Tibial artery (tissue), 4 donors: ENCODE data around the gene FBXO10.

Source experiments
- DNase-seq, 2 donors: peaks; one replicate each; pipeline ENCODE4 v3.0.0-alpha.2; 2019
- H3K27ac ChIP-seq, 2 donors: fragments of 200-600 bp; sonication (generic) in 1 of 2; 1 replicate in 1 of 2; 2 replicates in 1 of 2; pipeline ENCODE4 v1.5.1; 2018 to 2019; ENCODE audit warnings: mild to moderate bottlenecking in 1 of 2
- H3K27me3 ChIP-seq, 2 donors: fragments of 200-600 bp; sonication (generic) in 1 of 2; one replicate each; pipeline versions ENCODE4 v1.5.1 to v1.6.0; 2016 to 2019
- H3K36me3 ChIP-seq, 3 donors: fragments of 200-600 bp; sonication (generic) in 2 of 3; one replicate each; pipeline ENCODE4 v1.5.1; 2016 to 2019; ENCODE audit warnings: mild to moderate bottlenecking in 2 of 3
- H3K4me1 ChIP-seq, 4 donors: fragments of 200-600 bp; sonication (generic) in 2 of 4; 1 replicate in 3 of 4; 2 replicates in 1 of 4; pipeline ENCODE4 v1.5.1; 2016 to 2019
- H3K4me3 ChIP-seq, 2 donors: fragments of 200-600 bp; sonication (generic) in 1 of 2; 1 replicate in 1 of 2; 2 replicates in 1 of 2; pipeline ENCODE4 v1.5.1; 2018 to 2019; ENCODE audit warnings: mild to moderate bottlenecking in 2 of 2
- H3K9me3 ChIP-seq, 3 donors: fragments of 200-600 bp; sonication (generic) in 1 of 3; one replicate each; pipeline ENCODE4 v1.5.1; 2016 to 2019
- intact Hi-C: fragments of 100-400 bp; cut with DNase I; formaldehyde crosslinking; loops from one replicate; pipeline ENCODE4 v1.15.0; 2023; ENCODE audit warnings: low total_unique reads
- TF ChIP-seq, protein P1 (sequence below), 2 experiments: fragments of 200-600 bp in 1 of 2; fragments of 450-650 bp in 1 of 2; IDR thresholded peaks; one replicate each; pipeline ENCODE4 v1.5.1; 2017 to 2019; ENCODE audit warnings: antibody characterized with exemption in 2 of 2, mild to moderate bottlenecking in 1 of 2, moderate library complexity in 1 of 2

The FBXO10 gene

DNA sequence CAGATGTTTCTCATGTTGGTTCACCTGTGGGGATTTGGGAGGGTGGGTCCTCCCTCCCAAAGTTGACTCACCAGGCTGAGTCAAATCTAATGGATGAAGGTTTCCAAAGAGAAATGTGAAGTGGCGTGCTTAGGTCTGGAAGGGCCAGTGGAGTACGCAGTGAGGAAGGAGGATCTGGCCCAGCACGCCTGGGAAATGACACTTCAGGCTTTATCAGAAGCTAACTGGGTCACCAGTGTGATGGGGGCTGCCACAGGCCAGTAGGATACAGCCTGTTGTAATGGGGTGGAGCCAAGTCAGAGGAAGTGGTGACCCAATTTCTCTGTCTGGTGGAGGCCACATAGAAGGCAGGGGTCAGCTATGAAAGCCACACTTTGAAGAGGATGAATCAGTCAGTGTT, 72.4 kb downstream of the FBXO10 start:
- Histone ChIP-seq H3K27ac (no peak overlapping the region), H3K4me3 (no peak overlapping the region), H3K36me3 (peaks cover 43 to 93% (median 77%) of the 10 kb centered on the region in 3 donors), H3K27me3 (no peaks in the 10 kb centered on the region), H3K9me3 (no peaks in the 10 kb centered on the region), H3K4me1 (no peaks in the 10 kb centered on the region)
- TF ChIP-seq, protein P1, sequence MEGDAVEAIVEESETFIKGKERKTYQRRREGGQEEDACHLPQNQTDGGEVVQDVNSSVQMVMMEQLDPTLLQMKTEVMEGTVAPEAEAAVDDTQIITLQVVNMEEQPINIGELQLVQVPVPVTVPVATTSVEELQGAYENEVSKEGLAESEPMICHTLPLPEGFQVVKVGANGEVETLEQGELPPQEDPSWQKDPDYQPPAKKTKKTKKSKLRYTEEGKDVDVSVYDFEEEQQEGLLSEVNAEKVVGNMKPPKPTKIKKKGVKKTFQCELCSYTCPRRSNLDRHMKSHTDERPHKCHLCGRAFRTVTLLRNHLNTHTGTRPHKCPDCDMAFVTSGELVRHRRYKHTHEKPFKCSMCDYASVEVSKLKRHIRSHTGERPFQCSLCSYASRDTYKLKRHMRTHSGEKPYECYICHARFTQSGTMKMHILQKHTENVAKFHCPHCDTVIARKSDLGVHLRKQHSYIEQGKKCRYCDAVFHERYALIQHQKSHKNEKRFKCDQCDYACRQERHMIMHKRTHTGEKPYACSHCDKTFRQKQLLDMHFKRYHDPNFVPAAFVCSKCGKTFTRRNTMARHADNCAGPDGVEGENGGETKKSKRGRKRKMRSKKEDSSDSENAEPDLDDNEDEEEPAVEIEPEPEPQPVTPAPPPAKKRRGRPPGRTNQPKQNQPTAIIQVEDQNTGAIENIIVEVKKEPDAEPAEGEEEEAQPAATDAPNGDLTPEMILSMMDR (IDR thresholded peaks at IDR 0.05) = no peak
- intact Hi-C loops = no loop called here
- DNase-seq = no peak

DNA sequence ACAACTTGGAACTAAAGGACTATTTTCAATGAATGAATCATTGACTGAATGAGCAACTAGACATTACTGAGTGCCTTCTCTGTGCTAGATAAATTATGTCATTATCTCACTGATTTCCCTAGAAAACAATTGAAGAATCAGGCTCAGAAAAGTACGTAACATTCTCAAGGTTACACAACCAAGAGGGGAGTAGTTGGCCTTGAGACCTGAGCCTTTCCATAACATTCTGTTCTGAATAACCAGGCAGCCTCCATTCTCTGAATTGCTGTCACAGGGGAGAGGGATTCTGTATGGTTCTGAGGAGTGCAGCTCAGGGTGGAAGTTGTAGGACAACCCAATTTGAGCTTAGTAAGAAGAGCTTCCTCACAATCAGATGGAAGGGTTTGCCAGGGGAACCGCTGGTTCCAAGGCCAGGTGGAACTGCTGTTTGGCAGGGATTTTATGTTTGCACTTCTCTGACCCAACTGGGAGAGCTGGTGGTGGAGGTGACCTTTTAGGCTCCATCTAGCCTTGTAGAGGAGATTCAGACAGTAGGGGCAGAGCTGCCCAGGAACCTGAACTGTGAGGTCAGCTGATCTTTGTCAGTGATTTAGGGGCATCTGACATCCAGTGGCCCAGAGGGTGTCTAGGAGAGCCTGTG, 74.1 kb downstream of the FBXO10 start:
- Histone ChIP-seq H3K9me3 (no peaks in the 10 kb centered on the region), H3K36me3 (peaks cover 60 to 93% (median 78%) of the 10 kb centered on the region in 3 donors), H3K4me1 (no peaks in the 10 kb centered on the region), H3K27ac (no peak overlapping the region), H3K27me3 (no peaks in the 10 kb centered on the region), H3K4me3 (no peak overlapping the region)
- intact Hi-C loops = no loop called here
- TF ChIP-seq, protein P1 (IDR thresholded peaks at IDR 0.05) = no peak
- DNase-seq = no peak

DNA sequence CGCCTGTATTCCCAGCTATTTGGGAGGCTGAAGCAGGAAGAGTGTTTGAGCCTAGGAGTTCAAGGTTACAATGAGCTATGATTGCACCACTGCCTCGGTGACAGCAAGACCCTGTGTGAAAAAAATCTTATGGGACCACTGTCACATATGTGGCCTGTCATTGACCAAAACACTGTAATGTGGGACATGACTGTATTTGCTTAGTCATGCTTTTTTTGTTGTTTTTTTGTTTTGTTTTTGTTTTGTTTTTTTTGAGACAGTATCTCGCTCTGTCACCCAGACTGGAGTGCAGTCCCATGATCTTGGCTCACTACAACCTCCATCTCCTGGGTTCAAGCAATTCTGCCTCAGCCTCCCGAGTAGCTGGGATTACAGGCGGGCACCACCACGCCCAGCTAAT, 76.9 kb downstream of the FBXO10 start:
- no peaks in the 10 kb centered on the region for H3K27me3 ChIP-seq
- H3K4me3 ChIP-seq = no peak overlapping the region
- H3K9me3 ChIP-seq = no peaks in the 10 kb centered on the region
- H3K4me1 ChIP-seq = peaks cover 0 to 15% (median 2%) of the 10 kb centered on the region in 4 donors
- TF ChIP-seq, protein P1 (IDR thresholded peaks at IDR 0.05) = no peak
- no peak overlapping the region for H3K27ac ChIP-seq
- H3K36me3 ChIP-seq = peaks cover 61 to 97% (median 89%) of the 10 kb centered on the region in 3 donors
- no peak for DNase-seq
- intact Hi-C loops = no loop called here

DNA sequence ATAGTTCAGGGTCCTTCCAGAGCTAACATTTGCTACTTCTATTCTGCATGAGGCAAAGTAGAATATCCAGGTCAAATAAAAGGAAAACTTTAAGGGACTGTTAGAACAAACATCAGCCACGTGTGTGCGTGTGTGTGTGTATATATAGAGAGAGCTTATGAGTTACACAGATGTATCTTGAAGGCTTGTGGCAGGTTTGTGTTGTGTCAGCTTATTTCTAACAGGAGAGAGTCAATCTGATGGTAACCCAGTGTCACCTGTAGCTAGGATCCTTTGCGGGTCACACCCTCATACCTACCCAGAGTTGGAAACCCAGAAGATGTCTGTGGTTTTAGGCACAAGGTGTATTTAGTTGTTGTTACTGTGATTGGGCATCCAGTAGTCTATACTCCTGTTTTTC, 77.7 kb downstream of the FBXO10 start:
- intact Hi-C loops = no loop called here
- Histone ChIP-seq H3K4me3 (no peak overlapping the region), H3K36me3 (peaks cover 62 to 97% (median 89%) of the 10 kb centered on the region in 3 donors), H3K27me3 (no peaks in the 10 kb centered on the region), H3K4me1 (peaks cover 0 to 15% (median 2%) of the 10 kb centered on the region in 4 donors), H3K27ac (no peak overlapping the region), H3K9me3 (no peaks in the 10 kb centered on the region)
- TF ChIP-seq, protein P1 (IDR thresholded peaks at IDR 0.05) = no peak
- DNase-seq = no peak

DNA sequence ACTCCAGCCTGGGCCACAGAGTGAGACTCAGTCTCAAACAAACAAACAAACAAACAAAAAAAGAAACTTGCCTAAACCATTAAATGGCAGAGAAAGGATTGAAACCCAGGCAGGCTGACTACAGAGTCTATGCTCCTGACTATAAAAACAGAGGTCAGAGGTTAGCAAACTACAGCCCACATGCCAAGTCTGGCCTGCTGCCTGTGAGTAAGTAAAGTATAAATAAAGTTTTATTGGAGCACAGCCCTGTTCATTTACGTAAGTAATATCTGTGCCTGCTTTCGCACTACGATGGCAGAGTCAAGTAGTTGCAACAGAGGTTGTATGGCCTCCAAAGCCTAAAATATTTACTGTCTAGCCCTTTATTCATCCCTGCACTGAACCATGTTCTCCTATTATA, 78.9 kb downstream of the FBXO10 start:
- H3K4me1 ChIP-seq = peaks cover 0 to 15% (median 2%) of the 10 kb centered on the region in 4 donors
- no peak overlapping the region for H3K27ac ChIP-seq
- no peak for DNase-seq
- TF ChIP-seq, protein P1 (IDR thresholded peaks at IDR 0.05) = no peak
- intact Hi-C loops = no loop called here
- H3K27me3 ChIP-seq = no peaks in the 10 kb centered on the region
- H3K36me3 ChIP-seq = peaks cover 60 to 97% (median 88%) of the 10 kb centered on the region in 3 donors
- H3K4me3 ChIP-seq = no peak overlapping the region
- no peaks in the 10 kb centered on the region for H3K9me3 ChIP-seq
